Skeletal muscle satellite cell (primary cell): ENCODE measurements around the gene TUBA4B.
A peak's percentile ranks its signal among the peaks of the same experiment; 100 is the strongest.

Experiments used
- H3K27me3 ChIP-seq: 2 replicates; pipeline ENCODE4 v1.7.0; 2013; ENCODE audit warnings: low read length; ENCODE audit not compliant: control insufficient read depth, insufficient read depth
- H3K36me3 ChIP-seq: 2 replicates; pipeline ENCODE4 v1.7.0; 2013; ENCODE audit warnings: mild to moderate bottlenecking, control low read depth, low read length; ENCODE audit not compliant: insufficient read depth
- H3K4me1 ChIP-seq: 2 replicates; pipeline ENCODE4 v1.7.0; 2013; ENCODE audit warnings: low read length; ENCODE audit not compliant: control insufficient read depth, insufficient read depth
- H3K4me2 ChIP-seq: 2 replicates; pipeline ENCODE4 v1.7.0; 2013; ENCODE audit warnings: mild to moderate bottlenecking, low read length
- H3K4me3 ChIP-seq: 2 replicates; pipeline ENCODE4 v1.7.0; 2013; ENCODE audit warnings: low read length
- H3K9ac ChIP-seq: 2 replicates; pipeline ENCODE4 v1.7.0; 2013; ENCODE audit warnings: mild to moderate bottlenecking, low read depth, low read length, moderate library complexity
- H3K9me3 ChIP-seq: replicated peaks from 2 replicates; pipeline ENCODE4 v1.7.0; 2013; ENCODE audit warnings: mild to moderate bottlenecking, control low read depth, low read length

Gene TUBA4B

DNA sequence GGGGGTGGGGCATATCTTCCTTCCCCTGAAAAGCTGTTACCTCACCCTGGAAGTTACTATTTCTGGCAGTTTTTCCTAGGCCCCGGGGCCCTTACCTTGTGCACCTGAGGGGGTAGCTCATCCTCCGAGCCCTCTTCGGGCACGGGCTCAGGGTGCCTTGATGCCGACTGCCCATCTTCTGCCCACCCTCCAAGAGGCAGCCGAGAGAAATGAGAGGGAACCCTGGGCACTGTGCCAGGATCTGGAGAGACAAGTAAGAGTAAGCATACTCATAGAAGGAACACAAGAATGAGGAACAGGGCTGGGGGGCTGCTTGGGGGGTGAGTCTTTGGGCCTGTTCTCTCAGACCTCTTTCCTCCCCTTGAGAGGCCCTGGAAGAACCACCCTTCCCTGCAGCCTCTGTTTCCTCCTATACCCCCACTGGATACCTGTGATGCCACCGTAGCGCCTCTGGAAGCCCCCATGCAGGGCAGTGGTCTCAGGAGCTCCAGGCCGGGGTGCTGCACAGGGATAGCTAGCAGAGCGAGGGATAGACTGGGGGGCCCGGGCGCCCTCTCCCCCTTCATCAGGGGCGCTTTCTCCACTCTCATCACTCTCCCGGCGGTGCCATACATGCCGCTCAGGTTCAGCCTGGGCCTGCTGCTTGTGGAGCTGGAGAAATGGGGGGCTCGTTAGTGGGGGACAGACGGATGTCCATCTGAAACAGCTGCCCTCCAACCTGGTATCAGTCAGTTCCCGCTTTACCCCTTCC is 32.2 kb upstream of the TUBA4B start:
- H3K27me3 ChIP-seq: no peaks in the 10 kb centered on the region
- H3K4me2 ChIP-seq: no peak overlapping the region

DNA sequence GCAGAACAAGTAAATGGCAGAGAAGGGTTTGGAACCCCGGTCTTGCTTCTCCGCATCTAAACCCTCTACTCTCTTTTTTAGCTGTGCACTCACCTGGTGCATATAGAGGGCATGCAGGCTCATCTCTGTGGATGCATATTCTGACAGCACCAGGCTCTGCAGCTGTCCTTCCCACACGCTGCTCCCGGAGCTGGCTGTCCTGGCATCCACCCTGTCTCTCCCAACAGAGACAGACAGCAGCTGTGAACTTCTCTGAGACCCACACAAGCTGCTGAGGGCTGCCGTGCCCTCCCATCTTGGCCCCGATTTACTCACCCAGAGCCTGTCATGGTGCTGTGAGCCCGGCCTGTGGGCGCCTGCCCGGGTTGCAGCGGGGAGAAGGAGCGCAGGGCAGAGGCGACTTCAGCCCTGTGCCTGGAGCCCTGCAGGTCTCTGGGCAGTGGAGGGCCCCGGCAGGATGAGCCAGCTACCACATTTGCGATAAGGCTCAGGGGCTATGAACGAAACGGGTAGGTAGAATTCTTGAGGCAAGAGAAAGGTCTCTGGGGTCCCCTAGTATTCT is 31.0 kb upstream of the TUBA4B start:
- no peak overlapping the region for H3K4me3 ChIP-seq
- H3K36me3 ChIP-seq: peaks cover 65% of the 10 kb centered on the region
- no peaks in the 10 kb centered on the region for H3K9me3 ChIP-seq
- H3K27me3 ChIP-seq: no peaks in the 10 kb centered on the region
- H3K4me1 ChIP-seq: peaks cover 25% of the 10 kb centered on the region
- no peak overlapping the region for H3K9ac ChIP-seq
- H3K4me2 ChIP-seq: no peak overlapping the region

More for the DNA sequence above, 32.2 kb upstream of the TUBA4B start:
- Histone ChIP-seq H3K9me3 (no peaks in the 10 kb centered on the region), H3K9ac (no peak overlapping the region), H3K36me3 (peaks cover 62% of the 10 kb centered on the region), H3K4me1 (peaks cover 31% of the 10 kb centered on the region), H3K4me3 (no peak overlapping the region)

DNA sequence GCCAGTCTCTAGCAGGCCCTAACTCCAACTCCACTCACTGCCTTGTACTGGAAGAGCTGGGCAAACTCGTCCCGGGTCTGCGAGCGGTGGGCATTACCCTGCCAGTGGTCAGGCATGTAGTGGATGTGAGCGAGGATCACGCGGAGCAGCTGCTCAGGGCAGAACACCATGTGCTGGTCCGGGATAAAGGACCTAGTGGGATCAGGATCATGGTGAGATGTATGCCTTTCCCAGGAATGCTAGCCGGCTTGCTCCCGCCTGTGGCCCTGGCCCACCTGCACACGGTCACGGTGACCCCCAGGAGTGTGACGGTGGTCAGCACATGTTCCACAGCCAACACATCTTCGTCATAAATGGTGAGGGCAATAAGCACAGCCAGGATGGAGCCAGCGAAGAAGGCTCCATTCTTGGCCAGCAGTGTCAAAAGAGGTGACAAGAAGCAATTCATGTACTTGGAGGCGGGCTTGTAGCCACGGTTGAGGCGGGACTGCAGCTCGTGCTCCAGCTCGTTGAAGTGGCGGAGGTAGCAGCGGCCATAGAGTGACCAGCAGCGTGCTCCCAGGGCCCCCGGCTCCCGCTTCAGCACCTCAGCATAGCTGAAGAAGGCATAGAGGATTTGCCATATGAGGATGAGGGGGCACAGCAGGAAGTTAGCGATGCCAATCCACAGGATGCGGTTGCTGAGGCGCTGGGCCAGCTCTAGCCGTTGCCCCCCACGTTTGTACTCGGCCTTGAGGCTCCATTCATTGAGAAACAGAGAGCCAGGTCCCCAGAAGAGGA is 29.0 kb upstream of the TUBA4B start:
- Histone ChIP-seq H3K4me3 (no peak overlapping the region), H3K9me3 (no peaks in the 10 kb centered on the region), H3K4me2 (no peak overlapping the region), H3K27me3 (no peaks in the 10 kb centered on the region), H3K9ac (no peak overlapping the region), H3K36me3 (peaks cover 65% of the 10 kb centered on the region), H3K4me1 (peaks cover 20% of the 10 kb centered on the region)

DNA sequence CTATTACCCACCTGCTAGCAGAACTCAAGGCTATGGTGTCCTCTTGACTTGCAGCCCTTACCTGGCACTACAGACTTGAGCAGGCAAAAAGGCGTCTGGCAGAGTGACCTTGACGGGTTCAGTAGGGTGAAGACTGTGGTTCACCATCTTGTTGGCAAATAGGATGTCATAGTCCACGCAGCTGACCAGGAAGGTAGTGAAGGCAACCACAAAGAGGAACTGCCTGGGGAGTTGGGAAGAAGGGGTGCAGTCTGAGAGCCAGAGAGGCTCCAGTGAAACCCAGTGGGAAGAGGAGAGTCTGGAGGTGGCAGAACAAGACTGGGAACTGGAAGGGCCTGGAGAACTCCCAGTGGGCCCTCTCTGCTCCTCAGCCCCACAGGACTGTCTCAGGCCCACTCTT is 27.7 kb upstream of the TUBA4B start:
- Histone ChIP-seq H3K36me3 (peaks cover 58% of the 10 kb centered on the region), H3K4me2 (no peak overlapping the region), H3K4me3 (no peak overlapping the region), H3K9ac (no peak overlapping the region), H3K27me3 (no peaks in the 10 kb centered on the region), H3K9me3 (no peaks in the 10 kb centered on the region), H3K4me1 (peaks cover 14% of the 10 kb centered on the region)

DNA sequence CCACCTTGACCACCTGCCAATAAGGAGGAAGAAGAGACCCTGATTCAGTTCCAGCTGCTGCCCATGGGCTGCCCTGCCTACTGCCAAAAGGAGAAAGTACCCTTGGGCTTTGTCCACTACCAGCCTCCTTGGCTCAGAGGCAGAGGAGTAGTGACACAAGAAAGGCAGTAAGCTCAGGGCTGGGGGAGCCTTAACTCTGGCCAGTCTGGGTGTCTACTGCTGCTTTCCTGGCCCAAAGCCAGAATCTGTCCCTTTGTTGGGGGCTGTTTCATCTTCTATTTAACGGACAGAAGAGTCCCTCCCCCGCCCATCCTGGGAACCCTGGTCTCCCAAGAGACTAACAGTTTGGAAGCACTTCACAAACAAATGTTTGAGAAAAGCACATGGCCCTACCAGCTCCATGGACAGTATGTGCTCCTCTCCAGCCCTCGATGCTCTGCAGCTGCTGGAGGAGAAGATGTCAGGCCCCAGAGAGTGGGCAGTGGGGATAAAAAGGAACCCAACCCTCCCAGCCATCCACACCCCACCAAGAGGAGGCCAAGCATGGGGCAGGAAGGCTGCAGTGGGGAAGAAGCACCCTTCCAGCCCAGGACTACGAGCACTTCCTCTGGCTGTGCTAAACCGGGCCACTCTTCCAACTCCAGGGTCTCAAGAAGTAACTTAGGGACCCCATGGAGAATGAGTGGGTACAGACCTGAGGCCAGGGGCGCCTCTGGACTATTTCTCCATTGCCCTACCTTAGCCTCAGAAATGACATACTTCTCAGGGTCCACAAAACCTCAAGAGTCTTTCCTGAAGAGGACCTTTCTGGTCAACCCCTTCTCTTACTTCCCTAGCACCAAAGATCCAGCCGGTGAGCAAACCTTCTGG is 24.8 kb upstream of the TUBA4B start:
- peaks cover 15% of the 10 kb centered on the region for H3K4me1 ChIP-seq
- peak overlapping the region; percentile 86 for H3K4me3 ChIP-seq
- peak overlapping the region; percentile 98 for H3K9ac ChIP-seq
- H3K9me3 ChIP-seq: no peaks in the 10 kb centered on the region
- peak overlapping the region; percentile 92 for H3K4me2 ChIP-seq
- H3K36me3 ChIP-seq: peaks cover 47% of the 10 kb centered on the region
- H3K27me3 ChIP-seq: no peaks in the 10 kb centered on the region

DNA sequence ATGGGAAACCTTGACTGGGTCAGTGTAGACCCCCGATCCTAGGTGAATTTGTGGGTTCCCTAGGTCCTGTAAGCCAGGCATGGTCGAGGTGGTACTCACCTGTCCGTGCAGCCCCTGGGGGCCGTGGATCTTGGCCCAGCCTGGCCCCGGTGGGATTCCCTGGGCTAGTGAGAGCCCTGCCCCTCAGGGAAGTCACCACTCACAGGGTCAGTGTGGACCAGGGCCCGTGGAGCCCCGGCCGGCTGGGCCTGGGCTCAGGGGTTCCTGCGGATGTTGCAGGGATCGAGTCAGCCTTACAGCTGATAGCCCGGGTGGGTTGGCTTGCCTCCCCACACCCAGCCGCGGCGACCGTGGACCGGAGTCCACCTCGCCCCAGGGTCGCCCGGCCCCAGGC is 24.1 kb upstream of the TUBA4B start:
- H3K4me1 ChIP-seq: peaks cover 15% of the 10 kb centered on the region

DNA sequence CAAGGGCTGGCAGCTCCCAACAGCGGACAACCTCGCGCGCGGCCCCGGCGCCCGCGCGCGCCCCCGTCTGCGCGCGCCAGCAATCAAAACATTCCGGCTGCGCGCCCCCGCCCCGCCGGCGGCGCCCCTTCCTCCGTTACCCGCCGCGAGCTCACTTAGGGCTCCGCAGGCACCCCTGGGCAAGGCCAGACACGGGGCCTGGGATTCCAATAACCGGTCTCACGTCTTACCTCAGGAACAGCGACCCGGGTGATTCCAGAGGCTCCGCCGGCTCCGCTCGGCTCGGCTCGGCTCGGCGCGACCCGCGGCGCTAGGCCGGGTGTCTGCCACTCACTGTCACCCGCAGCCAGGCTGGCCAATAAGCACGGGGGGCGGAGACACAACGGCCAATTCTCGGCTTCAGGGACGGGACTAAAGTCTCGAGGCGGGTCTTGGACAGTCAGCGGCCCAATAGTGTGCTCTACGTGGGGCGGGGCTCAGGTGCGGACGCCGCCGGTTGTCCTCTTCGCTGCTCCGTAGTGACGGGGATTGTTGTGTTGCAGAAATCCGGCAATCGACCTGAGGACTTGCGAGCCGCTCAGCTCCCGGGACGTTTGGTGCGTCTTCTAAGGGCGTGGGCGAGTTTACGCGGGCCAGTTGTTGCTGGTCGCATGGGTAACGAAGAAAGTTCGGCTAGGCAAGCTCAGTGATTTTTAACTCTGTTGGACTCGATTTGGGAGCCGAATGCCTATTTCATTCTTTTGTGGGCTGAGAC is 23.6 kb upstream of the TUBA4B start, which contains the start of the genes ANKZF1 and ATG9A:
Gene ANKZF1, plus strand, starts transcription at position 502 of the 754 bp plus-strand sequence. CDS start 452 bp downstream, outside the sequence.
Gene ATG9A, minus strand, starts transcription at position 332 of the 754 bp plus-strand sequence. CDS start 1,612 bp downstream, outside the sequence.
- Histone ChIP-seq H3K4me3 (peak within 1 kb of the TSS; percentile 86), H3K9me3 (no peaks in the 10 kb centered on the region), H3K36me3 (peaks cover 47% of the 10 kb centered on the region), H3K4me1 (peaks cover 15% of the 10 kb centered on the region), H3K9ac (peak within 1 kb of the TSS; percentile 98), H3K27me3 (no peaks in the 10 kb centered on the region), H3K4me2 (peak within 1 kb of the TSS; percentile 92)

More for the DNA sequence above, 24.1 kb upstream of the TUBA4B start:
- Histone ChIP-seq H3K4me2 (peak overlapping the region; percentile 92), H3K27me3 (no peaks in the 10 kb centered on the region), H3K4me3 (peak overlapping the region; percentile 86), H3K36me3 (peaks cover 47% of the 10 kb centered on the region), H3K9ac (peak overlapping the region; percentile 98), H3K9me3 (no peaks in the 10 kb centered on the region)

DNA sequence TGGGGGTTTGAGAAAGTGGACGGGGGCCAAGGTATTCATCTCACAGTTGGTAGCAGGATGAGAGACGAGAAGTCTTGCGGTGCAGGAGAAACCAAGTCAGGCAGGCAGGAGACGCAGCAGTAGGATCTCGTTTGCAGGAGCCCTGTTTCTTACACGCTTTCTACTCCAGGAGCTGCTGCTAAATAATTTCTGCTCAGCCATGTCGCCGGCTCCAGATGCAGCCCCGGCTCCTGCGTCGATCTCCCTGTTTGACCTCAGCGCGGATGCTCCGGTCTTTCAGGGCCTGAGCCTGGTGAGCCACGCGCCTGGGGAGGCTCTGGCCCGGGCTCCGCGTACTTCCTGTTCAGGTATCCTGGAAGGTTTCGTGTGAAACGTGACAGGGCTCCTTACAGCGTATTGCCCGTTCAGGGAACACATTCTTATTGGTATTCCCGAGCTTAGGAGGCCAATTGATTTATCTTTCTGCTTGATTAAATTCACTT is 22.9 kb upstream of the TUBA4B start:
- Histone ChIP-seq H3K9me3 (no peaks in the 10 kb centered on the region), H3K4me1 (peaks cover 15% of the 10 kb centered on the region), H3K9ac (peak overlapping the region; percentile 98), H3K27me3 (no peaks in the 10 kb centered on the region), H3K4me2 (peak overlapping the region; percentile 92), H3K4me3 (peak overlapping the region; percentile 86), H3K36me3 (peaks cover 47% of the 10 kb centered on the region)

DNA sequence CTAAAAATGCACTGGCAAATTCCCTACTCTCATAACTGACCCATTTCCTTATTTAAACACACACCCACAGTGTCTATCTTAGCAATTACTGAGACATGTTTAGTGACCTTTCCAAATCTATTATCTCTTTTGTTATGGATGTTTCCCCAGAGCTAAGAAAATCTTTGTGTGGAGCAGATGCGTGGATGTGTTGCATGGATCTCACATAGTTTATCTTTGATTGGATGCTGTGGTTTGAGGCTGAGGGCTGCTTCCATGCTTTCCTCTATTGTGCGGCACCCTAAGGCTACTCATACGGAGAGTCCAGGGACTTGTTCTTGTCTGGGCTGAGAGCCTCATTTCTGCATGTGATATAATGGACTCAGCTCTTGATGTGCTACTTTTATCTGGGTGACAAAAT is 18.7 kb upstream of the TUBA4B start:
- Histone ChIP-seq H3K36me3 (peaks cover 65% of the 10 kb centered on the region), H3K4me1 (peaks cover 3% of the 10 kb centered on the region), H3K4me2 (no peak overlapping the region), H3K9ac (no peak overlapping the region), H3K27me3 (no peaks in the 10 kb centered on the region), H3K9me3 (no peaks in the 10 kb centered on the region), H3K4me3 (no peak overlapping the region)

DNA sequence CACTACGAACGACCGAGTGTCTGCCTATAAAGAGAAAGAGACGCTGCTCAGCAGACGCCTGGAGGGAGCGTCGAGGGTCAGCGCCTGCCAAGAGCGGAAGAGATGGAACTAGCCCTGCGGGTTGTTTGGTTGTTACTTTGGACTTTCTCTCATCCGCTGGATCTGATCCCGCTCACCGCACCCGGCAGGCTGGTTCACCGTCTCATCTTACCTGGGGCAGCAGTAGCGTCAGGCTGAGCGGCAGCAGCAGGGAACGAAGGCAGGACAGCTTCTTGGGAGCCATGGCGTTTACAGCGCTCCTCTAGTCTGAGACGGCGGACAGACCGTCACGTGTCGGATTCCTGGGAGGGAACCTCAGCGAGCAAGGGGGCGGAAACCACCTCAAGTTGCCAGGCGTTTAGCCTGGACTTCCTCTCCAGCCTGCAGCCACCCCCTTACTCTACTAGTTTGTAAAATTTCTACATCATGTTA is 9.7 kb upstream of the TUBA4B start:
- Histone ChIP-seq H3K27me3 (no peaks in the 10 kb centered on the region), H3K4me2 (no peak overlapping the region), H3K4me1 (peaks cover 23% of the 10 kb centered on the region), H3K9me3 (no peaks in the 10 kb centered on the region), H3K36me3 (peaks cover 17% of the 10 kb centered on the region), H3K9ac (no peak overlapping the region), H3K4me3 (no peak overlapping the region)
